GM23338 (cell line): ENCODE data around the gene SESN3.

Source experiments
- CTCF ChIP-seq, 2 experiments: fragments of 200-600 bp in 1 of 2; sonication (generic) in 1 of 2; conservative IDR thresholded peaks; 2 replicates each; pipeline versions ENCODE4 v1.5.1 to v1.6.1; 2016 to 2017; ENCODE audit warnings: antibody characterized with exemption in 2 of 2, low read depth in 2 of 2, mild to moderate bottlenecking in 2 of 2, moderate library complexity in 1 of 2
- EZH2 ChIP-seq: fragments of 200-600 bp; sonication (generic); IDR thresholded peaks from one replicate; pipeline ENCODE4 v1.8.0; 2017; ENCODE audit warnings: antibody characterized with exemption, mild to moderate bottlenecking, low read depth; ENCODE audit not compliant: unreplicated experiment
- EZH2phosphoT487 ChIP-seq: fragments of 200-600 bp; sonication (generic); IDR thresholded peaks from one replicate; pipeline ENCODE4 v1.8.1; 2018; ENCODE audit warnings: antibody characterized with exemption; ENCODE audit not compliant: unreplicated experiment
- POLR2AphosphoS5 ChIP-seq: IDR thresholded peaks from 2 replicates; pipeline ENCODE4 v1.6.1; 2016; ENCODE audit warnings: antibody characterized with exemption, low read depth
- REST ChIP-seq: IDR thresholded peaks from one replicate; pipeline ENCODE4 v1.6.1; 2018; ENCODE audit warnings: antibody characterized with exemption; ENCODE audit not compliant: unreplicated experiment
- STAT1 ChIP-seq: IDR thresholded peaks from one replicate; pipeline ENCODE4 v1.6.1; 2016; ENCODE audit warnings: antibody characterized with exemption; ENCODE audit not compliant: unreplicated experiment
- ZNF114 ChIP-seq: fragments of 250-450 bp; sonication (Bioruptor Pico); IDR thresholded peaks from 2 replicates; pipeline ENCODE4 v1.5.0; 2020; ENCODE audit warnings: mild to moderate bottlenecking, moderate library complexity
- TF ChIP-seq, protein P1 (sequence below): fragments of 250-450 bp; sonication (Bioruptor Pico); IDR thresholded peaks from 2 replicates; pipeline ENCODE4 v1.5.0; 2020; ENCODE audit warnings: mild to moderate bottlenecking, moderate library complexity

DNA sequence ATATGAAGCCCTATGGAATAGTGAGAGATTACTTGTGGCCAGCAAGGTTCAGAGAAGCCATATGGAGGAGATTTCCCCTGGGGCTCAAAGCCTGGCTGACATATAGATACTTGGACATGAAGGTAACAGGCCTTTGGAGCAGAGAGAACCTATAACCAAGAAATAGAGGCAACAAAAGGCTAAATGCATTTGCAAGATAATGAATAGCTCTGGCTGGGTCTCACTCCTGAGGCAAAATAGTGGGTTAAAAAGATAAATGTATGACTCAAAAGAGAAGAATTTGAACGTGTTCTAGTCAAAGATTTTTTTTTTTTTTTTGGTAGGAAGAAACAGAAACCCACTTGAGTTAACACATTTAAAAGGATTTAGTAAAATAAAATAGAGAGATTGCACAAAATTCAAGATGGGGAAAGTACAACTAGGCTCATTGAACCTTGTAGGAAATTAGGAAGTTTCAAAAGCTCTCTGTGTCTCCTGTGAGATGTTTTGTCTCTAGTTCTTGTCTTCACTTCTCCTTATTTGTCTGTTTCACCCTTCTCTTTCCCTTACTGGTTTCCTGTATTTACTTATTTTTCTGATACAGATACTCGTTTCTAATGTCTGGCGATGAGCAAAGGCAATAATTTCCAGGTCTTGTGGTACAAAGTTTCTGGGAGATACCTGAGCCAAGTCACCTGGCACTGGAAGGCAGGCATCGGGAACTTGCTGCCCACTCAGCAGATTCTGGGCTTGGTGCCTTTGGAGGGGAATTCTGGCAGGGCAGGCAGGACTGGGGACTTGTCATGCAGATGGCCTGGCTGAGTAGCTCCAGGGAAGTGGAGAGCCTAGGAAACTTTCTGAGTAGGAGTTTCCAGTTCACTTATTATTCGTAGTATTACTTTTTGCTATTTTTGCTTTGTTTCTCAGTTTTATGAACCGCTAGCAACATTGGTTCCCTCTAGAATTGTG lies 49.2 kb upstream of the SESN3 start:
- TF ChIP-seq CTCF (conservative IDR thresholded peaks at IDR 0.05; ENCODE audit: low read depth in 2 of 2) (no peak), EZH2 (no peak), STAT1 (no peak), REST (no peak), ZNF114 (CRISPR knock-in tag) (no peak), POLR2AphosphoS5 (no peak), EZH2phosphoT487 (no peak)
- TF ChIP-seq, protein P1, sequence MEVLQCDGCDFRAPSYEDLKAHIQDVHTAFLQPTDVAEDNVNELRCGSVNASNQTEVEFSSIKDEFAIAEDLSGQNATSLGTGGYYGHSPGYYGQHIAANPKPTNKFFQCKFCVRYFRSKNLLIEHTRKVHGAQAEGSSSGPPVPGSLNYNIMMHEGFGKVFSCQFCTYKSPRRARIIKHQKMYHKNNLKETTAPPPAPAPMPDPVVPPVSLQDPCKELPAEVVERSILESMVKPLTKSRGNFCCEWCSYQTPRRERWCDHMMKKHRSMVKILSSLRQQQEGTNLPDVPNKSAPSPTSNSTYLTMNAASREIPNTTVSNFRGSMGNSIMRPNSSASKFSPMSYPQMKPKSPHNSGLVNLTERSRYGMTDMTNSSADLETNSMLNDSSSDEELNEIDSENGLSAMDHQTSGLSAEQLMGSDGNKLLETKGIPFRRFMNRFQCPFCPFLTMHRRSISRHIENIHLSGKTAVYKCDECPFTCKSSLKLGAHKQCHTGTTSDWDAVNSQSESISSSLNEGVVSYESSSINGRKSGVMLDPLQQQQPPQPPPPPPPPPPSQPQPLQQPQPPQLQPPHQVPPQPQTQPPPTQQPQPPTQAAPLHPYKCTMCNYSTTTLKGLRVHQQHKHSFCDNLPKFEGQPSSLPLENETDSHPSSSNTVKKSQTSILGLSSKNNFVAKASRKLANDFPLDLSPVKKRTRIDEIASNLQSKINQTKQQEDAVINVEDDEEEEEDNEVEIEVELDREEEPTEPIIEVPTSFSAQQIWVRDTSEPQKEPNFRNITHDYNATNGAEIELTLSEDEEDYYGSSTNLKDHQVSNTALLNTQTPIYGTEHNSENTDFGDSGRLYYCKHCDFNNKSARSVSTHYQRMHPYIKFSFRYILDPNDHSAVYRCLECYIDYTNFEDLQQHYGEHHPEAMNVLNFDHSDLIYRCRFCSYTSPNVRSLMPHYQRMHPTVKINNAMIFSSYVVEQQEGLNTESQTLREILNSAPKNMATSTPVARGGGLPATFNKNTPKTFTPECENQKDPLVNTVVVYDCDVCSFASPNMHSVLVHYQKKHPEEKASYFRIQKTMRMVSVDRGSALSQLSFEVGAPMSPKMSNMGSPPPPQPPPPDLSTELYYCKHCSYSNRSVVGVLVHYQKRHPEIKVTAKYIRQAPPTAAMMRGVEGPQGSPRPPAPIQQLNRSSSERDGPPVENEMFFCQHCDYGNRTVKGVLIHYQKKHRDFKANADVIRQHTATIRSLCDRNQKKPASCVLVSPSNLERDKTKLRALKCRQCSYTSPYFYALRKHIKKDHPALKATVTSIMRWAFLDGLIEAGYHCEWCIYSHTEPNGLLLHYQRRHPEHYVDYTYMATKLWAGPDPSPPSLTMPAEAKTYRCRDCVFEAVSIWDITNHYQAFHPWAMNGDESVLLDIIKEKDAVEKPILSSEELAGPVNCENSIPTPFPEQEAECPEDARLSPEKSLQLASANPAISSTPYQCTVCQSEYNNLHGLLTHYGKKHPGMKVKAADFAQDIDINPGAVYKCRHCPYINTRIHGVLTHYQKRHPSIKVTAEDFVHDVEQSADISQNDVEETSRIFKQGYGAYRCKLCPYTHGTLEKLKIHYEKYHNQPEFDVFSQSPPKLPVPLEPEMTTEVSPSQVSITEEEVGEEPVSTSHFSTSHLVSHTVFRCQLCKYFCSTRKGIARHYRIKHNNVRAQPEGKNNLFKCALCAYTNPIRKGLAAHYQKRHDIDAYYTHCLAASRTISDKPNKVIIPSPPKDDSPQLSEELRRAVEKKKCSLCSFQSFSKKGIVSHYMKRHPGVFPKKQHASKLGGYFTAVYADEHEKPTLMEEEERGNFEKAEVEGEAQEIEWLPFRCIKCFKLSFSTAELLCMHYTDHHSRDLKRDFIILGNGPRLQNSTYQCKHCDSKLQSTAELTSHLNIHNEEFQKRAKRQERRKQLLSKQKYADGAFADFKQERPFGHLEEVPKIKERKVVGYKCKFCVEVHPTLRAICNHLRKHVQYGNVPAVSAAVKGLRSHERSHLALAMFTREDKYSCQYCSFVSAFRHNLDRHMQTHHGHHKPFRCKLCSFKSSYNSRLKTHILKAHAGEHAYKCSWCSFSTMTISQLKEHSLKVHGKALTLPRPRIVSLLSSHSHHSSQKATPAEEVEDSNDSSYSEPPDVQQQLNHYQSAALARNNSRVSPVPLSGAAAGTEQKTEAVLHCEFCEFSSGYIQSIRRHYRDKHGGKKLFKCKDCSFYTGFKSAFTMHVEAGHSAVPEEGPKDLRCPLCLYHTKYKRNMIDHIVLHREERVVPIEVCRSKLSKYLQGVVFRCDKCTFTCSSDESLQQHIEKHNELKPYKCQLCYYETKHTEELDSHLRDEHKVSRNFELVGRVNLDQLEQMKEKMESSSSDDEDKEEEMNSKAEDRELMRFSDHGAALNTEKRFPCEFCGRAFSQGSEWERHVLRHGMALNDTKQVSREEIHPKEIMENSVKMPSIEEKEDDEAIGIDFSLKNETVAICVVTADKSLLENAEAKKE (CRISPR knock-in tag) = peak; percentile 86; the same call in 1 of the 2 replicates
